Liver (tissue), 3 donors: ENCODE data around the gene WDR41.

Experiments
- CTCF ChIP-seq: fragments of 150-350 bp; IDR thresholded peaks from 2 replicates; pipeline ENCODE4 v1.5.1; 2017; ENCODE audit warnings: improper control_type of control experiment, low read depth, low read length; ENCODE audit not compliant: missing input control
- FOXA2 ChIP-seq: IDR thresholded peaks from 2 replicates; pipeline ENCODE4 v1.6.1; 2016; ENCODE audit warnings: antibody characterized with exemption
- GABPA ChIP-seq, 2 donors: IDR thresholded peaks in 1 of 2; conservative IDR thresholded peaks in 1 of 2; 2 replicates each; pipeline ENCODE4 v1.6.1; 2016; ENCODE audit warnings: antibody characterized with exemption in 2 of 2, mild to moderate bottlenecking in 1 of 2, moderate library complexity in 1 of 2
- JUND ChIP-seq, 2 donors: IDR thresholded peaks; 2 replicates each; pipeline ENCODE4 v1.6.1; 2016; ENCODE audit warnings: antibody characterized with exemption in 2 of 2
- NR2F2 ChIP-seq: IDR thresholded peaks from 2 replicates; pipeline ENCODE4 v1.6.1; 2016; ENCODE audit warnings: antibody characterized with exemption
- RAD21 ChIP-seq, 2 donors: IDR thresholded peaks; 2 replicates each; pipeline ENCODE4 v1.6.1; 2016; ENCODE audit warnings: antibody characterized with exemption in 2 of 2, mild to moderate bottlenecking in 2 of 2
- SP1 ChIP-seq: IDR thresholded peaks from 2 replicates; pipeline ENCODE4 v1.6.1; 2018; ENCODE audit warnings: antibody characterized with exemption, mild to moderate bottlenecking
- TF ChIP-seq, protein P1 (sequence below): IDR thresholded peaks from 2 replicates; pipeline ENCODE4 v1.6.1; 2016; ENCODE audit warnings: antibody characterized with exemption
- TF ChIP-seq, protein P2 (sequence below): IDR thresholded peaks from 2 replicates; pipeline ENCODE4 v1.6.1; 2016; ENCODE audit warnings: antibody characterized with exemption, mild to moderate bottlenecking
- donor health status: healthy.
- donor health status: healthy.

DNA sequence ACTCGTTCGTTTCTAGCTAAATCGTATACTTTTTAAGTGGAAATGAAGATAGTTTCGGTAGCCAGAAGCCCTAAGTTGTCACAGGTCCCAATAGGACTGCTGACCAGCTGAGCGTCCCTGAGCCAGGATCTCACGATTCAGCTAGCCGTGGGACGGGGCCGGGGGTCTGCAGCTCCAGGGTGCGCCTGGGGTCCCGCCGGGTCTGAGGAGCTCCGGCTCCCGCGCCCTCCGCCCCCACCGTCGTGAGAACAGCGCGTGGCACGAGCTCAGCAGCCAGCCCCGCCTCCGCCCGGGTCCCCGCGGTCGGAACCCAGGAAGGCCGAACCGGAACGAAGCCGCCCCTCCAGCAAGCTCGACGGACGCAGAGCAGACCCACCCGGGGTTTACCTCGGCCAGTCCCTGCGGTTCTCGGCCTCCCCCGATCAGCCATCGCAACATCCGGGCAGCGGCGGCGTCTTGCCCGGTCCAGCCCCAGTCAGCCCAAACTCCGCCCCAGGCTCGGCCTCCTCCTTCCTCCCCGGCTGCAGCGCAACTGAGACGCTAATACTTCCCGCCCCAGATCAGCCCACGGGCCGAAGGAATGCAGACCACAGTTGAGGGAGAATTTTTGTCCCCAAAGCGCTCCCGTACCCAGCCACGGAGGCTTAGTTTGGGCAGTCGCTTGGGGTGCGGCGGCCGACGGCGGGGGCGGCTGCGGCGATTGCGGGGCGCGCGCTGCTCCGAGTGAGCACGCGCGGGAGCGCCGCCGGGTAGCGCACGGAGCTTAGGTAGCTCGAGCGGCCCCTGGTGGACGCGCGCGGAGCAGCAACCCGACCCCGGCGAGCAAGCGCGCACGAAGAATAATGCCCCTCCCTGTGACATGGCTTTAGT, at the start of gene WDR41:
- TF ChIP-seq NR2F2 (no peak), CTCF (peak; percentile 92), GABPA (IDR thresholded peaks at IDR 0.05 in 1 of 2, conservative IDR thresholded peaks at IDR 0.05 in 1 of 2) (peak in 1 of 2 donors; percentile 51), SP1 (no peak), FOXA2 (no peak), RAD21 (IDR thresholded peaks at IDR 0.05) (peak; percentile 56 to 75), JUND (IDR thresholded peaks at IDR 0.05) (no peak)
- TF ChIP-seq, protein P1, sequence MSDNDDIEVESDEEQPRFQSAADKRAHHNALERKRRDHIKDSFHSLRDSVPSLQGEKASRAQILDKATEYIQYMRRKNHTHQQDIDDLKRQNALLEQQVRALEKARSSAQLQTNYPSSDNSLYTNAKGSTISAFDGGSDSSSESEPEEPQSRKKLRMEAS, result no peak
- TF ChIP-seq, protein P2, sequence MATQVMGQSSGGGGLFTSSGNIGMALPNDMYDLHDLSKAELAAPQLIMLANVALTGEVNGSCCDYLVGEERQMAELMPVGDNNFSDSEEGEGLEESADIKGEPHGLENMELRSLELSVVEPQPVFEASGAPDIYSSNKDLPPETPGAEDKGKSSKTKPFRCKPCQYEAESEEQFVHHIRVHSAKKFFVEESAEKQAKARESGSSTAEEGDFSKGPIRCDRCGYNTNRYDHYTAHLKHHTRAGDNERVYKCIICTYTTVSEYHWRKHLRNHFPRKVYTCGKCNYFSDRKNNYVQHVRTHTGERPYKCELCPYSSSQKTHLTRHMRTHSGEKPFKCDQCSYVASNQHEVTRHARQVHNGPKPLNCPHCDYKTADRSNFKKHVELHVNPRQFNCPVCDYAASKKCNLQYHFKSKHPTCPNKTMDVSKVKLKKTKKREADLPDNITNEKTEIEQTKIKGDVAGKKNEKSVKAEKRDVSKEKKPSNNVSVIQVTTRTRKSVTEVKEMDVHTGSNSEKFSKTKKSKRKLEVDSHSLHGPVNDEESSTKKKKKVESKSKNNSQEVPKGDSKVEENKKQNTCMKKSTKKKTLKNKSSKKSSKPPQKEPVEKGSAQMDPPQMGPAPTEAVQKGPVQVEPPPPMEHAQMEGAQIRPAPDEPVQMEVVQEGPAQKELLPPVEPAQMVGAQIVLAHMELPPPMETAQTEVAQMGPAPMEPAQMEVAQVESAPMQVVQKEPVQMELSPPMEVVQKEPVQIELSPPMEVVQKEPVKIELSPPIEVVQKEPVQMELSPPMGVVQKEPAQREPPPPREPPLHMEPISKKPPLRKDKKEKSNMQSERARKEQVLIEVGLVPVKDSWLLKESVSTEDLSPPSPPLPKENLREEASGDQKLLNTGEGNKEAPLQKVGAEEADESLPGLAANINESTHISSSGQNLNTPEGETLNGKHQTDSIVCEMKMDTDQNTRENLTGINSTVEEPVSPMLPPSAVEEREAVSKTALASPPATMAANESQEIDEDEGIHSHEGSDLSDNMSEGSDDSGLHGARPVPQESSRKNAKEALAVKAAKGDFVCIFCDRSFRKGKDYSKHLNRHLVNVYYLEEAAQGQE, result no peak
